Activated T-helper 2 cell treated with anti-CD3 and anti-CD28 coated beads, Interferon-gamma antibody, Interleukin-2, Interleukin-4, amounts not matched to agents 10 μg/mL and 5 μg/mL and 100 μg/mL, durations not matched to agents 14 hours and 24 hours and 36 hours (primary cell): ENCODE measurements around the gene TBX4. TPM values are rescaled to one million over a fixed set of nuclear protein-coding genes. Genes with fewer than 3 reads are reported as not detected.

ENCODE experiments used
- DNase-seq: peaks from one replicate; pipeline ENCODE4 v3.0.0; 2021; ENCODE audit warnings: low spot score
- H3K27ac Mint-ChIP-seq: one replicate; pipeline ENCODE4 v1.8.0; 2021; ENCODE audit warnings: mixed read lengths
- H3K27me3 Mint-ChIP-seq: one replicate; pipeline ENCODE4 v1.8.0; 2021; ENCODE audit warnings: low read depth, mixed read lengths
- H3K36me3 Mint-ChIP-seq: one replicate; pipeline ENCODE4 v1.8.0; 2021; ENCODE audit warnings: low read depth, mixed read lengths
- H3K4me1 Mint-ChIP-seq: one replicate; pipeline ENCODE4 v1.8.0; 2021; ENCODE audit warnings: low read depth, mixed read lengths
- H3K4me3 Mint-ChIP-seq: one replicate; pipeline ENCODE4 v1.8.0; 2021; ENCODE audit warnings: low read depth, mild to moderate bottlenecking, moderate library complexity, mixed read lengths
- H3K9me3 Mint-ChIP-seq: one replicate; pipeline ENCODE4 v1.8.0; 2021; ENCODE audit warnings: mixed read lengths
- intact Hi-C: fragments of 100-400 bp; cut with micrococcal nuclease; formaldehyde crosslinking; loops from one replicate; pipeline ENCODE4 v1.15.1; 2023
- total RNA-seq: library from RNA; stranded (reverse); gene quantifications from 2 replicates; pipeline ENCODE4 v1.2.3, GENCODE V29; 2022

Gene TBX4
- total RNA-seq, 1 donor from 2014 or later = not detected

DNA sequence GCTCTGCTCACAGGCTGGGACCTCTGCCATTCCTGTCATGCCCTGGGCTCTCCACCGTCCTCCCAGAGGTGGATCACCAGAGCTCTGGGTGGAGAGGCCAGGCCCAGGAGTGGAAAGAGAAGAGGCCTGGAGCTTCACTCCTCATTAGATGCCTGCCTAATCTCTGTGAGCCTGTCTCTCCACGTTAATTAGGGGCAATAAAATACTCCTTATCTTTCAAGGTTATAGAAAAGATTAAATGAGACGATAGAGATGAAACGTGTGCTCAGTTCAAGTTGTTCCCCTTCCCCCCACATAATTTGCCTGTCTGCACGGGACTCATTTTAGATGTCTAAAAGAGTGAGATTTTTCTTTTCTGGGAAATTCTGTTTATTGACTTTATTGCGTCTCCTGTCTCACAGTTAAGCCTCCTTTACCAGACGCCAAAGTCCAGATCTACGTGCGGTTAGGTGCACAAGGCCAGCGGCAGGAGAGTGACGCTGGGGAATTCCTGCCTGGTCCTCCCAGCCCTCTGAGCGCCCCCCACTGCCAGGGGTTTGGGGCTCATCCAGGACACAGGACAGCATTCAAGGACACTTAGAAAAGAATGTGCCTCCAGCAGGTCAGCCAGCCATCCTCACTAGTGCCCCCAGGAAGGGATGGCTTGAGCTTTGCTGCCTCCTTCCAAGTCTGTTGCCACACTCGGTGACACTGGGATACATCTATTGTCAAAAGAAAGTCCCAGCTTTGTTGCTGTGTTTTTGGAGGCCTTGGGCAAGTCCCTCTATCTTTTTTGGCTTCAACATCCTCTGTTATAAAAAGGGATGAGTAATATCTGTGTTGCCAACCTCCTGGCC, 42.3 kb downstream of the TBX4 start:
- Mint-ChIP-seq H3K4me3 (no peak overlapping the region), H3K36me3 (no peaks in the 10 kb centered on the region), H3K4me1 (peaks cover 6% of the 10 kb centered on the region), H3K27me3 (peaks cover 18% of the 10 kb centered on the region), H3K27ac (no peak overlapping the region), H3K9me3 (no peaks in the 10 kb centered on the region)
- intact Hi-C loops = no loop called here
- DNase-seq = no peak

DNA sequence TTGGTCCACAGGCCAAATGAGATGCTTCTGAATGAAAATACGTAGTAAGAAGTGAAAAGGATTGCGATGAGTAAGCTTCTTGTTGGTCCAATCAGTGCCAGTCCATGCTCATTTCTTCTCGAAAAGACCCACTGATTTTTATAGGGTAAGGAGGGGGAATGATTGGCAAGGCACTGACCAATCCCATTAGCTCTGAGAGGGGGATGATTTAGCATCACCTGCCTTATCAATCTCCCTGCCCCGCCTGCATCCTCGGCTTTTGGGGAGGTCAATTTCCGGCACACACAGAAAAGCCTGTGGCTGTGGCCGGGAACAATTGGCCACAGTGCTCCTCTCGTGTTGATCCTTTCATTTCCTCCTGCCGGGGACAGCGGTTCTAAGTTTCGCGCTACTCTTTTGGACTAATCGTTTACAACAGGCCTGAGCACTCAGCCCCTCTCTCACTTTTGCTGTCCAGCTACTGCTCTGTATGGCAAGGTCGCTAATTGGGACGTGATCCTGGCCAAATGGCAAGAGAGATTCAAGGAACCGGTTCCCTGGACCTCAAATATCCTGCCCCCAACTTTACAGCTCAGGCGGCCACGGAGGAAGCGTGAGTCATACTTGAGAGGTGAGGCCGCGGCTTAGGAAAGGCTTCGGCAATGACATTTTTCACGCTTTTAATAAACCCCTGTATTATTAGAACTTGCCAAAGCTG, 43.1 kb downstream of the TBX4 start:
- H3K9me3 Mint-ChIP-seq = no peaks in the 10 kb centered on the region
- H3K4me3 Mint-ChIP-seq = peak overlapping the region; percentile 36
- no peak for DNase-seq
- intact Hi-C loops = no loop called here
- no peak overlapping the region for H3K27ac Mint-ChIP-seq
- peaks cover 6% of the 10 kb centered on the region for H3K4me1 Mint-ChIP-seq
- no peaks in the 10 kb centered on the region for H3K36me3 Mint-ChIP-seq
- H3K27me3 Mint-ChIP-seq = peaks cover 20% of the 10 kb centered on the region

DNA sequence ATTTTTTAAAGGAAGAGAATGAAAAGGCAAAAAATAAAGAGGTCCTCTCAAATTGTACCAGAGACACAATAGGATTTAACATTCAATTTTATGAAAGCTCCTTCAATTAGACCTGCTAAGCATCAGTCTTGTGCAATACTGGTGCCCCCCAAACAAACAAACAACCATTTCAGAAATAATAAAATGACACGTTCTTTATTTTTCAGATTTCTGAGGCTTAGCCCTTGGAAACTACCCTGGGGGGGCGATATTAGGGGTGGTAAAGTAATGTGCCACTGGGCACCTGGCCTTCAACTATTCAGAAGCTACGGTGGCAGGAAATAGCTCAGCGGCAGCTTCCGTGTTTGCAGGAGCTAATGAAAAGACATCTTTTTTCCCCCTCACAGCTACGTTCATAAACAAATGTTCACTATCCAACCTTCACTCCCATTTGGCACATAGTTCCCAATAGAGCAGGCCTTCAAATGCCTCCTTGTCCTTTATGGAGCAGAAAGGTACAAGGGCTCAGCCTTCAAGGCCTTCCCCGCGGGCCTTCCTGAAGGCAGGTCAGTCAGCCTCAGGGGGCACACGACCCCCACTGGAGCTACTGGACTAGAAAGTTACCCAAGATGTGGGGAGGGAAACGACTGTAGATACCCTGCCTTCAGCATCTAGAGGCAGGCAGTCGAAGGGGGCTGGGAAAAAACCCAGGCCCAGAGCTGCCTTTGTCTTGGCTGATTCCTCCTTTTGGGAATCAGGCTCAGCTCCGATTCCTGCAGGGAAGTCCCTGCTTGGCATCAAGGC, 44.1 kb downstream of the TBX4 start:
- Mint-ChIP-seq H3K4me3 (no peak overlapping the region), H3K27ac (no peak overlapping the region), H3K27me3 (peaks cover 24% of the 10 kb centered on the region), H3K36me3 (no peaks in the 10 kb centered on the region), H3K4me1 (peaks cover 6% of the 10 kb centered on the region), H3K9me3 (no peaks in the 10 kb centered on the region)
- intact Hi-C loops = no loop called here
- no peak for DNase-seq

DNA sequence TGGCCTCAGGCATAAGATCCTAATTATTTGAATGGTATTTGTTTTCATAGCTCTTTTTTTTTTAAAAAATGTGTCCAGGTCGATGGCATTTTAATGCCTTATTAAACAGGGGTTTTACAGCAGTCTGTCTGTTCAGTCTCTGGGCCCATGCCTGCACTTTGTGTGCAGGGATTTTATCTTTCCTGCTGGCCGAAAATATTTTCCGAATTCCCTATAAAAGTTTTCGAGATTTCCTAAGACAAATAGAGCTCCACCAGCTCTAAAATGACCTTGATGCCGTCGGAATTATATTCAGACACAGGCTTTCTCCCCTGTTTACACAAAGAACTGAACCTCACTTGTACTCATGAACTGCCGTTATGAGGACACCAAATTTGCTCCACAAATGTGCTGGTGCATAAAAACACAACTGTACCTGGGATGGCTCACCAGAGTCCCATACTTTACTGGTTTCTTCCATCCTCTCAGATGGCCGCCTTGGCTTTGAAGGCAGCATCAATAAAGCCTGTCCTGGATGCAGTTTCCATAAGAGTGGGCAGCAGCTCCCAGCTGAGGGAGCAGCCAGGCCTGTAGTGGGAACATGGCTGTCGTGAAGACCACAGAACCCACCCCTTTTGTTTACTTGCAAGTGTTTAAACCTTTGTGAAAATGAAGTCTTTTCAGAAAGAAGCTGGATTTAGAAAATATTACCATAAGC, 44.9 kb downstream of the TBX4 start:
- no peak for DNase-seq
- no peaks in the 10 kb centered on the region for H3K36me3 Mint-ChIP-seq
- peaks cover 28% of the 10 kb centered on the region for H3K27me3 Mint-ChIP-seq
- intact Hi-C loops = no loop called here
- no peak overlapping the region for H3K4me3 Mint-ChIP-seq
- no peaks in the 10 kb centered on the region for H3K9me3 Mint-ChIP-seq
- H3K4me1 Mint-ChIP-seq = peaks cover 6% of the 10 kb centered on the region
- H3K27ac Mint-ChIP-seq = no peak overlapping the region

DNA sequence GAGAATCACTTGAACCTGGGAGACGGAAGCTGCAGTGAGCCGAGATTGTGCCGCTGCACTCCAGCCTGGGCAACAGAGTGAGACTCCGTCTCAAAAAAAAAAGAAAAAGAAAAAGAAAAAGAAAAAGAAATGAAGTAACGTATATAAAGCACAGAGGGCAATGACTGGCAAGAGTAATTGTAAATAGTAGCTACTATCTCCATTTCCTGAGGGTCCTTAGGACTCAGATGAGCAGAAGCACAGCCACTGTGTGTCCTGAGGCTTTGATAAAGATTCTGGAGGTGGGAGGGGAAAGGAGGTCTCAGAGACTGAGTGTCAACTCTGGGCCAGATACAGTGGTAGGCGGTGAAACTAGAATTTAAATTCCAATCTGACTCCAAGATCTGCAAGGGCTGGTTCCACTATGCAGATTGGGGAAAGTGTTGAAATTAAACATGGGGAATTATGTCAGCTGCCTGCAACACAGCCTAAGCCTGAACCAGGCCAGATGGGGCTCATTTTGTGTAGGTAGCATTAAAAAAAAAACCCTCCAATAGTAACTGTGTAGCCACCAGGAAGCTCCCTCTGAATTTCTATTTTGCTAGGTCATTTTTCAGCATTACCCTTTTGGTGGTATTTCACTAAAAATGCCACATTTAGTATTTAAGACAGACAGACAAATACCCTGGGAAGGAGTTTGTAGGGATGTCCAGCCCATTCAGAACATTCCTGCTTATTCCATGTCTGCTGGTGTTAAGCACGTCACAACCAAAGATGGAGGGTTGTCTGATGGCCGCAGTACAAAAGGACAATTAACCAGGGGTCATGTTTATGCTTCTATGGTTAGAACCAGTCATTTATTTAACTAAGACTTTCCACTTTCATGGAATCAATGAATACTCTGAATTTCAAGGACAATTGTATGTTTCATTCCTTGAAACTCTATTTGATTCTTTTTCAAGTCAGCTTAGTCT, 46.1 kb downstream of the TBX4 start:
- Mint-ChIP-seq H3K4me1 (peaks cover 6% of the 10 kb centered on the region), H3K36me3 (no peaks in the 10 kb centered on the region), H3K4me3 (no peak overlapping the region), H3K9me3 (no peaks in the 10 kb centered on the region), H3K27me3 (peaks cover 28% of the 10 kb centered on the region), H3K27ac (no peak overlapping the region)
- no peak for DNase-seq
- intact Hi-C loops = no loop called here

DNA sequence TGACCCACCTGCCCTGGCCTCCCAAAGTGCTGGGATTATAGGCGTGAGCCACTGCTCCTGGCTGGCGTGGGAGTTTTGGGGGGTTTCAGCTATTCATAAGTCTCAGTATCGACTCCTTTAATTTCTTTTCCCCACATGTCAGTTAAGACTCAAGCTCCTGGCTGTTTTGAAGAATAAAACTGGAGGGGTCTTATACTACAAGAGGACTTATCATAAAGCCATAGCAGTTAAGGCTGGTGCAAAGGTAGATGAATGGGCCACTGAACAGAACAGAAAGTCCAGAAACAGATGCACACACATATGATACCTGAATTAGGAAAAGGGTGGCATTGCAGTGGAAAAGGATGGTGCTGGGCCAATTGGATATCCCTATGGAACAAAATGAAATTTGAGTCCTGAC, 47.4 kb downstream of the TBX4 start:
- Mint-ChIP-seq H3K9me3 (no peaks in the 10 kb centered on the region), H3K27ac (no peak overlapping the region), H3K4me3 (no peak overlapping the region), H3K36me3 (no peaks in the 10 kb centered on the region), H3K27me3 (peaks cover 27% of the 10 kb centered on the region), H3K4me1 (peaks cover 8% of the 10 kb centered on the region)
- DNase-seq = no peak
- intact Hi-C loops = no loop called here

DNA sequence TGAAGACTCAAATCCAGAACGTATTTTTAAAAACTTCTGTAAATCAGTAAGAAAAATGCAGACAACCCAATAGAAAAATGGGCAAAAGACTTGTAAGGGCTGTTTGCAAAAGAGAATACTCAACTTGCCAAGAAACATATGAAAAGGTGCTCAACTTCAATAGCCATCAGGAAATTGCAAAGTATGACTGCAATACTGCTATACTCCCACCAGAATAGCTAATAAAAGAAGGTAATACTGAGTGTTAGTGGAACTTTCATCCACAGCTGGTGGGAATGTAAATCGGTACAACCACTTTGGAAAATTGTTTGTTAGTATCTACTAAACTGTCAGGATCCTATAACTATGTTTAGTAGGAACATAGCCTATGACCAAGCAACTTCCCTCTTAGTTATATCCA, 48.1 kb downstream of the TBX4 start:
- H3K27me3 Mint-ChIP-seq = peaks cover 30% of the 10 kb centered on the region
- H3K9me3 Mint-ChIP-seq = no peaks in the 10 kb centered on the region
- intact Hi-C loops = no loop called here
- peaks cover 13% of the 10 kb centered on the region for H3K4me1 Mint-ChIP-seq
- no peak for DNase-seq
- no peak overlapping the region for H3K4me3 Mint-ChIP-seq
- no peak overlapping the region for H3K27ac Mint-ChIP-seq
- no peaks in the 10 kb centered on the region for H3K36me3 Mint-ChIP-seq

DNA sequence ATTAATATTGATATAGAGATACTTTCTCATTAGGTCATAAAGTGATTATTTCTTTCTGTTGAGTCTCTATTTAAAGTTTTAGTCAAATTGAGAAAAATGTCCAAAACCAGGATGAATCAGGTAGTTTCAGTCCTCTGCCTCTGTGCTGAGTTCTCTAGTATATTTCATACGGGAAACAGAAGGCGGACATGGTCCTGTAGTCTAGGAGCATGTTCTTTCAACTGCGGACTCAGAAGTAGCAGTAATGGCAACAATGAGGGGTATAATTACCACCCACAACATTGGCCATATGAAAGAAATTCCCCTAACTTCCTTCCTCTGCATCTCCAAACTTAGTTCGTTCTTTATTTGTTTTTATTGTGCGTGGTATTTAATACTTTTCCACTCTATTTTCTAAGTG, 50.1 kb downstream of the TBX4 start:
- Mint-ChIP-seq H3K4me1 (peaks cover 7% of the 10 kb centered on the region), H3K4me3 (no peak overlapping the region), H3K36me3 (no peaks in the 10 kb centered on the region), H3K27ac (no peak overlapping the region), H3K27me3 (peaks cover 36% of the 10 kb centered on the region), H3K9me3 (no peaks in the 10 kb centered on the region)
- no peak for DNase-seq
- intact Hi-C loops = no loop called here

DNA sequence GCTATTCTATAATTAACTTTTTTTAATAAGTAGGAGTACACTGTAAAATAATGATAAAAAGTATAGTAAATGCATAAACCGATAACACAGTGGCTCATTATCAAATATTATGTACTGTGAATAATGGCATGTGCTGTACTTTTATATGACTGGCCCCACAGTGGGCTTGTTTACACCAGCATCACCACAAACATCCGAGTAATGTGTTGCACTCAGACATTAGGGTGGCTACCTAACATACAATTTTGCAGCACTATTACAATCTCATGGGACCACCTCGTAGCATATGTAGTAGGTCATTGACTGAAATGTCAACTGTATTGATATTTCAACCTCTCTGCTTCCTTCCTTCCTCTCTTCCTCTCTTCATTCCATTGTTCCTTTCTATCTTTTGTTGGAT, 51.7 kb downstream of the TBX4 start:
- peaks cover 7% of the 10 kb centered on the region for H3K4me1 Mint-ChIP-seq
- H3K27ac Mint-ChIP-seq = no peak overlapping the region
- H3K9me3 Mint-ChIP-seq = no peaks in the 10 kb centered on the region
- no peaks in the 10 kb centered on the region for H3K36me3 Mint-ChIP-seq
- intact Hi-C loops = no loop called here
- peaks cover 40% of the 10 kb centered on the region for H3K27me3 Mint-ChIP-seq
- DNase-seq = no peak
- no peak overlapping the region for H3K4me3 Mint-ChIP-seq

DNA sequence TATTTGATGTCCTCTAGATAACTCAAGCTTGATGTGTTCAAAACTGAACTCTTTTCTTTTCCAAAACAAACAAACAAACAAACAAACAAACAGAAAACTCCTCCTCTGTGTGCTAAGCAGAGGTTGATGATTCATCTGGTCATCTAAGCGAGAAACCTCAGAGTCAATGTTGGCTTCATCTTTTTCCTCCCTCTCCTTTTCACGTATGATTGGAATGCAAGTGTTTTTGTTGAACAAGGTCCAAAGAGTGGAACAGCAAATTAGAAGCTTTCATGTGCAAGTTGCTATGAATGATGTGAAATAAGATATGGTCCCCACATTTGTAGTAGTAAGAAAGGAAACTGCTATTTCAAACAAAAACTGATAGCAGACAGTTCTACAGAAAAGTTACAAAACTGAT, 52.5 kb downstream of the TBX4 start:
- peaks cover 7% of the 10 kb centered on the region for H3K4me1 Mint-ChIP-seq
- no peaks in the 10 kb centered on the region for H3K9me3 Mint-ChIP-seq
- H3K27me3 Mint-ChIP-seq = peaks cover 40% of the 10 kb centered on the region
- peak overlapping the region; percentile 3 for H3K27ac Mint-ChIP-seq
- no peak overlapping the region for H3K4me3 Mint-ChIP-seq
- no peaks in the 10 kb centered on the region for H3K36me3 Mint-ChIP-seq
- DNase-seq = no peak
- intact Hi-C loops = no loop called here

DNA sequence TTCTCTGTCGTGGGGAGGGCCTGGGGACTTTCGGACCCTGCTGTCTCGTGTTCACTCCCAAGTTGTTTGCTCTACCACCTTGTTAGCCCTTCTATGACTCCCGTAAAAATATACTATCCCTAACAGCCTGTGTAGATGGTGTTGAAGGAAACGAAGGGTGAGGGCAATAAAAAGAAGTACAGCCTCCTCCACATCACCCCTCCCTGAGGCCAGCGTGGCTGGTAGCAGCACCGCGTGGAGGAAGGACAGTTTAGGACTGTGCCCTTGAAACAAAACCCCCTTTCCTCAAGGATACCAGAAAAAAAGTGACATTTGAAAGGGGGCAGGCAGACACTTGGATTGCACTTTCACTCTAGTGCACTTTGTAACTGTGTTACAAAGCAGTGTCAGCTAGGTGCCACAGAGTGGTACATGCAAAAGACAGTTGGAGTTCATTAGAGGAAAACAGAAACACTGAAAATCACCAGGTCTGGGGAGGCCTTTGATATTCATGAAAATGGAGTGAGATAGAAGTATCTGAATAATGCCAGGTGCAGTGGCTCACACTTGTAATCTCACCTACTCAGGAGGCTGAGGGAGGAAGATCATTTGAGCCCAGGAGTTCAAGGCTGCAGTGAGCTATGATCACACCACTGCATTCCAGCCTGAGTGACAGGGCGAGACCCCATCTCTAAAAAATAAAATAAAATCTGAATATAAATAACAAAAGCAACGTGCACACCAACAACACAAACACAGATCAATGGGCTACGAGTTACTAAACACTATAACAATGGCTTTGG, 53.8 kb downstream of the TBX4 start:
- no peak for DNase-seq
- H3K4me1 Mint-ChIP-seq = peaks cover 7% of the 10 kb centered on the region
- intact Hi-C loops = no loop called here
- no peaks in the 10 kb centered on the region for H3K36me3 Mint-ChIP-seq
- no peaks in the 10 kb centered on the region for H3K9me3 Mint-ChIP-seq
- H3K4me3 Mint-ChIP-seq = no peak overlapping the region
- H3K27me3 Mint-ChIP-seq = peaks cover 40% of the 10 kb centered on the region
- H3K27ac Mint-ChIP-seq = no peak overlapping the region
